Right forelimb (tissue), 1 donor: ENCODE measurements around the gene KRTAP9-4.
"Not testable (repeated sequence)": the region's sequence is repeated elsewhere in the genome, so short reads cannot be mapped to it uniquely, and the experiment has no call there.

Experiments used
- DNase-seq: peaks from one replicate; pipeline ENCODE4 v3.0.0-alpha.2; 2018

Gene KRTAP9-4, protein sequence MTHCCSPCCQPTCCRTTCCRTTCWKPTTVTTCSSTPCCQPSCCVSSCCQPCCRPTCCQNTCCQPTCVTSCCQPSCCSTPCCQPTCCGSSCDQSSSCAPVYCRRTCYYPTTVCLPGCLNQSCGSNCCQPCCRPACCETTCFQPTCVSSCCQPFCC

DNA sequence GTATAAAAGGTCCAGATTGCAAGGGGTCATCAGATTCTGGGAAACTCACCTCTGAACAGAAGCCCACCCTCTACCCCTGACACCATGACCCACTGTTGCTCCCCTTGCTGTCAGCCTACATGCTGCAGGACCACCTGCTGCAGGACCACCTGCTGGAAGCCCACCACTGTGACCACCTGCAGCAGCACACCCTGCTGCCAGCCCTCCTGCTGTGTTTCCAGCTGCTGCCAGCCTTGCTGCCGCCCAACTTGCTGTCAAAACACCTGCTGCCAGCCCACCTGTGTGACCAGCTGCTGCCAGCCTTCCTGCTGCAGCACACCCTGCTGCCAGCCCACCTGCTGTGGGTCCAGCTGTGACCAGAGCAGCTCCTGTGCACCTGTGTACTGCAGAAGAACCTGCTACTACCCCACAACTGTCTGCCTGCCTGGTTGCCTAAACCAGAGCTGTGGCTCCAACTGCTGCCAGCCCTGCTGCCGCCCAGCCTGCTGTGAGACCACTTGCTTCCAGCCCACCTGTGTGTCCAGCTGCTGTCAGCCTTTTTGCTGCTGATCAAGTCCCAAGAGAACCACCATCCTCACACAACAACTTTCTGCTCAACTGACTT is at the start of gene KRTAP9-4:
KRTAP9-4 (plus strand) TSS at position 51 of the 604 bp plus-strand sequence; CDS start at position 85, 34 bp downstream.
- DNase-seq = not testable (repeated sequence)

DNA sequence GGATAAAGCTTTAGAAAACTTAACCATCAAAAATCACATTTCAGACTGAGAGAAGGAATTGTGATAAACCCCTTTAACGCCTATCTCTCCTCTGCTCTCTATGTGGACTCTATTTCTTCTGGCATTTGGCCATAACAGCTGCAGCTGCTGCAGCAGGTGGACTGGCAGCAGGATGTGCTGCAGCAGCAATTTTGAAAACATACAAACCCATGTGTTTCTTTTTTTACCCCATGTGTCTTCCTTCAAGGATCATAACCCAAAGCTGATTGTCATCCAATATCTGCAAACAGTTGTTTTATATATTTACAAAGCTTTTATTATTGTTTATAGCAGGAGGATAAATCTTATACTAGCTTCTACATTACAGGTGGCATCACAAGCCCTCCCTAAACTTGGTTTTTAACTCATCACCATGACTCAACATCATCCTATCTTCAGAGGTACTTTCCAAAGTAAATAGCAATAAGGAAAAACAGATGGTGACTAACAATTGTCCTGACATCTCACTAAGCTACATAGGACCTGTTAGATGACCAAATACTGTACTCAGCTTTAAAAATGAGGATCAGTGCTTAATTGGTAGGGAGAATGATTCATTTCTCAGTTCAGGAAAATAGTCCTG is 37.5 kb upstream of the KRTAP9-4 start:
- DNase-seq = no peak

DNA sequence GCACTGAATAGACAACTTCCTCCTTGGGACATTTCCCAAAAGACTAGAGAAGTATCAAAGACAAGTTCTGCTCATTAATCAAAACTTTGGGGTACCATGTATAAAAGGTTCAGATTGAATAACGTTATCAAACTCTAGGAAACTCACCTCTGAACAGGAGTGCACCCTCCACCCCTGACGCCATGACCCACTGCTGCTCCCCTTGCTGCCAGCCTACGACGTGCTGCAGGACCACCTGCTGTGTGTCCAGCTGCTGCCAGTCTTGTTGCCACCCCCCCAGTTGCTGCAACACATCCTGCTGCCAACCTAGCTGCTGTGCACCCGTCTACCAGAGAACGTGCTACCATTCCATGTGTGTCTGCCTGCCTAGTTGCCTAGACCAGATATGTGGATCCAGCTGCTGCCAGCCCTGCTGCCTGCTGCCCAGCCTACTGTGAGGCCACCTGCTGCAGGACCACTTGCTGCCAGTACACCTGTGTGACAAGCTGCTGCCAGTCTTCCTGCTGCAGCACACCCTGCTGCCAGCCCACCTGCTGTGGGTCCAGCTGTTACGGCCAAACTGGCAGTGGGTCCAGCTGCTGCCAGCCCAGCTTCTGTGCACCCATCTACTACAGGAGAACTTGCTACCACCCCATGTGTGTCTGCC is 36.8 kb upstream of the KRTAP9-4 start:
- DNase-seq = no peak

DNA sequence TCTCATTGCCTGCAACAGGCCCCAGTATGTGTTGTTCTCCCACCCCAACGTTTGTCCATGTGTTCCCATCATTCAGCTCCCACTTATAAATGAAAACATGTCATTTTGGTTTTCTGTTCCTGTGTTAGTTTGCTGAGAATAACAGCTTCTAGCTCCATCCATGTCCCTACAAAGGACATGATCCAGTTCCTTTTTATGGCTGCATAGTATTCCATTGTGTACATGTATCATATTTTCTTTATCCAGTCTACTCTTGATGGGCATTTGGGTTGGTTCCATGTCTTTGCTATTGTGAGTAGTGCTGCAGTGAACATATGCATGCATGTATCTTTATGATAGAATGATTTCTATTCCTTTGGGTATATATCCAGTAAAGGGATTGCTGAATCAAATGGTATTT is 33.8 kb upstream of the KRTAP9-4 start:
- no peak for DNase-seq

DNA sequence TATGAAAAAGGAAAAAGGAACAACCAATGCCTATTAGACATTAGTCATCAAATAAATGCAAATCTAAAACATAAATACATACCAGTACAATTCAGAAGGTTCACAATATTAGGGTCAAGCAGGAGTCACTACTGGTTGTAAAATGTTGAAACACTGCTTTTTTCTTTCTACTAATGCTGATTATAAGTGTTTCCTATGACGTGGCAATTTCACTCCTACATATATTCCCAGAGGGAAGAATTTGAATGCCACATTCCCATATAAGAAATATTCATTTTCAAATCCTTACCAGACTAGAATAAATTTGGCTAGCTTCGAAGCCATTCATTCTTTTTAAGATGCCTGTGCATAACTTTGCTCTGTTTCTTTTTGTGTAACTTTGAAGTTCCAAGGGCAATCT is 25.7 kb upstream of the KRTAP9-4 start:
- DNase-seq = no peak

DNA sequence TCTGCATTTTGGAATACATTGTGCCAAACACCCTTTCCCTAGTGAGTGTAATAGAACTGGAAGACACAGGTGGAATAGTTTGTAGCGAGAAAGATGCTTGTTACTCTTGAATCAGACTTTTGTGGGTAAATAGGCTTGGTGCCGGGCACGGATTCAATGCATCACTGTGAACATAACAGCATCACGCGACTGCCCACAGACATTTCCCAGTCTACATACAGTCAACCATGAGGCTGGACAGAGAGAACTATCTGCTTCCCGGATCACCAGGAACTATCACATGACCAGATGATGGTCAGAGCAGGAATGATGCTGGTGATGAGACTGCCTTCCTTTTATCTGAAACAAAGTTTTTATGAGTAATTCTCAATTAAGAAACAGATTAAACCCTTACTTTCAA is 23.4 kb upstream of the KRTAP9-4 start:
- no peak for DNase-seq

DNA sequence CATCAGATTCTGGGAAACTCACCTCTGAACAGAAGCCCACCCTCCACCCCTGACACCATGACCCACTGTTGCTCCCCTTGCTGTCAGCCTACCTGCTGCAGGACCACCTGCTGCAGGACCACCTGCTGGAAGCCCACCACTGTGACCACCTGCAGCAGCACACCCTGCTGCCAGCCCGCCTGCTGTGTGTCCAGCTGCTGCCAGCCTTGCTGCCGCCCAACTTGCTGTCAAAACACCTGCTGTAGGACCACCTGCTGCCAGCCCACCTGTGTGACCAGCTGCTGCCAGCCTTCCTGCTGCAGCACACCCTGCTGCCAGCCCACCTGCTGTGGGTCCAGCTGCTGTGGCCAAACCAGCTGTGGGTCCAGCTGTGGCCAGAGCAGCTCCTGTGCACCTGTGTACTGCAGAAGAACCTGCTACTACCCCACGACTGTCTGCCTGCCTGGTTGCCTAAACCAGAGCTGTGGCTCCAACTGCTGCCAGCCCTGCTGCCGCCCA is 22.8 kb upstream of the KRTAP9-4 start, which contains the start of gene KRTAP9-2:
KRTAP9-2 (plus strand) TSS at position 51 of the 498 bp plus-strand sequence; CDS start at position 58, 7 bp downstream.
- DNase-seq = not testable (repeated sequence)

DNA sequence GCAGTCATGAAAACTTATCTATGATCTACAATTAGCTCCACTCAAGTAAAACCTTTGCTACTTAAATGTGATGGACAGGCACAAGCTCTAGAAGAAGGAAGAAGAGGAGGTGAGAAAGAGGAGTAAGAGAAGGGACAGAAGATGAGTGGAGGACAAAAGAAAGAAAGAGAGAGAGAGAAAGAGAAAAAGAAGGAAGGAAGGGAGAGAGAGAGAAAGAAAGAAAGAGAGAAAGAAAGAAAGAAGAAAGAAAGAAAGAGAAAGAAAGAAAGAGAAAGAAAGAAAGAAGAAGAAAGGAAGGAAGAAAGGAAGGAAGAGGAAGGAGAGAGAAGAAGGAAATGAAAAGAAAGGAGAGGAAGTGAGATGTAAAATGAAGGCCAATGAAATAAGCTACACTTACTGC is 19.4 kb upstream of the KRTAP9-4 start:
- DNase-seq = no peak

DNA sequence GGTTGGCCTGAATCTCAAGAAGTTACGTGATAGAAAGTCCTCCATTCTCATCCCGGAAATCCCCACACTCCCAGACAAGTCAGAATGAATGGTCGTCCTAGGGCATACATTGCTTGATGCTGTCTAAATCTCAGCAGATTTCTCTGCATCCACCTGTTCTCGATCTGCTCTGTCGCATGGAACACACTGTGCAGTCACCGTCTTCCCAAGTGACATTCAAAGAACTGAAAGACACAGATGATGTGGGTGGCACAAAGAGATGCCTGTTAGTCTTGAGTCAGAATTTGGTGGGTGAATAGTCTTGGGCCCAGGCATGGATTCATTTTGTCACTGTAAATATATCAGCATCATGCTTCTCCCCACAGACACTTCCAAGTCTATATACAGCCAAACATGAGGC is 17.8 kb upstream of the KRTAP9-4 start:
- DNase-seq = no peak

DNA sequence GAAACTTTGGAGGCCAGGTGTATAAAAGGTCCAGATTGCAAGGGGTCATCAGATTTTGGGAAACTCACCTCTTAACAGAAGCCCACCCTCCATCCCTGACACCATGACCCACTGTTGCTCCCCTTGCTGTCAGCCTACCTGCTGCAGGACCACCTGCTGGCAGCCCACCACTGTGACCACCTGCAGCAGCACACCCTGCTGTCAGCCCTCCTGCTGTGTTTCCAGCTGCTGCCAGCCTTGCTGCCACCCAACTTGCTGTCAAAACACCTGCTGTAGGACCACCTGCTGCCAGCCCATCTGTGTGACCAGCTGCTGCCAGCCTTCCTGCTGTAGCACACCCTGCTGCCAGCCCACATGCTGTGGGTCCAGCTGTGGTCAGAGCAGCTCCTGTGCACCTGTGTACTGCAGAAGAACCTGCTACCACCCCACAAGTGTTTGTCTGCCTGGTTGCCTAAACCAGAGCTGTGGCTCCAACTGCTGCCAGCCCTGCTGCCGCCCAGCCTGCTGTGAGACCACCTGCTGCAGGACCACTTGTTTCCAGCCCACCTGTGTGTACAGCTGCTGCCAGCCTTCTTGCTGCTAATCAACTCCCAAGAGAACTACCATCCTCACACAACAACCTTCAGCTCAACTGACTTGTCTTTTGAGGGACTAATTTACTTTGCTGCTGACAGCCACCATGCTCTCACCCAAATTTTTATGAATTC is 16.9 kb upstream of the KRTAP9-4 start, which contains the start of gene KRTAP9-3:
KRTAP9-3 (plus strand) TSS at position 51 of the 707 bp plus-strand sequence; CDS start at position 104, 53 bp downstream.
- not testable (repeated sequence) for DNase-seq

DNA sequence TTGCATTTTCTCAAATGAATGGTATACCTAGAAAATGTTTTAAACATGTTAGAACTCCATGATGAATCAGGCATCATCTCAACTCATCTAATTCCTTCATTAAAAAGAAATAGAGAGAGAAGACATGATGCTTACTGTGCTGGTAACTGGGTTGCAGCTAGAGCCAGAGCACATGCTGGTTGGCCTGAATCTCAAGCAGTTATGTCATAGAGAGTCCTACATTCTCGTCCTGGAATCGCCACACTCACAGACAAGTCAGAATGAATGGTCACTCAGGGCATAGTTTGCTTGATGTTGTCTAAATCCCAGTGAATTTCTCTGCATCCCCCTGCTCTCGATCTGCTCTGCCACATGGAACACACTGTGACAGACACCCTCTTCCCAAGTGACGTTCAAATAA is 12.4 kb upstream of the KRTAP9-4 start:
- DNase-seq = not testable (repeated sequence)

DNA sequence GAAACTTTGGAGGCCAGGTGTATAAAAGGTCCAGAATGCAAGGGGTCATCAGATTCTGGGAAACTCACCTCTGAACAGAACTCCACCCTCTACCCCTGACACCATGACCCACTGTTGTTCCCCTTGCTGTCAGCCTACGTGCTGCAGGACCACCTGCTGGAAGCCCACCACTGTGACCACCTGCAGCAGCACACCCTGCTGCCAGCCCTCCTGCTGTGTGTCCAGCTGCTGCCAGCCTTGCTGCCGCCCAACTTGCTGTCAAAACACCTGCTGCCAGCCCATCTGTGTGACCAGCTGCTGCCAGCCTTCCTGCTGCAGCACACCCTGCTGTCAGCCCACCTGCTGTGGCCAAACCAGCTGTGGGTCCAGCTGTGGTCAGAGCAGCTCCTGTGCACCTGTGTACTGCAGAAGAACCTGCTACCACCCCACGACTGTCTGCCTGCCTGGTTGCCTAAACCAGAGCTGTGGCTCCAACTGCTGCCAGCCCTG is 11.5 kb upstream of the KRTAP9-4 start, which contains the start of gene KRTAP9-8:
KRTAP9-8 (plus strand) TSS at position 51 of the 489 bp plus-strand sequence; CDS start at position 104, 53 bp downstream.
- not testable (repeated sequence) for DNase-seq

DNA sequence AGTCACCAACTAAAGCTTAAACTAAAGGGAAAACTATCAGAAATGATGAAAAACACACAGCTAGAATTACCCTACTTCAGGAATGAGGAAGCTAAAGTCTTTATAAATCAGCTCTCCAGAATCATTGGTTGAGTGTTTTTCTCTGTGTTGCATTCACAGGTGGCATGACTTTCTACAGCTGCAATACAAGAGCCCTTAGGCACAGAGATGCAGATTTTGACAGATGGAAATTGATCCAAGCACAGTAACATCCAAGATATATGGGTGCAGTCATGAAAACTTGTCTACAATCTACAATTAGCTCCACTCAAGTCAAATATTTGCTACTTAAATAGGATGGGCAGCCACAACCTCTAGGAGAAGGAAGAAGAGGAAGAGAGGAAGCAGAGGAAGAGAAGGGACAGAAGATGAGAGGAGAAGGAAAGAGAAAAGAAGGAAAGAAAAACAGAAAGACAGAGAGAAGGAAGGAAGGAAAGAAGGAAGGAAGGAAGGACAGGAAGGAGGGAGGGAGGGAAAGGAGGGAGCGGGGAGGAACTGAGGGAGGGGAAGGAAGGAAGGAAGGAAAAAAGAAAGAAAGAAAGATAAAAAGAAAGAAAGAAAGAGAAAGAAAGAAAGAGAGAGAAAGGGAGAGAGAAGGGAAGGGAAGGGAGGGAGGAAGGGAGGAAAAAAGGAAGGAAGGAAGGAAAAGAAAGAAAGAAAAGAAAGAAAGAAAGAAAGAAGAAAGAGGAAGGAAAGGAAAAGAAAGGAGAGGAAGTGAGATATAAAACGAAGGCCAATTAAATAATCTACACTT is 2.3 kb upstream of the KRTAP9-4 start:
- DNase-seq = not testable (repeated sequence)

DNA sequence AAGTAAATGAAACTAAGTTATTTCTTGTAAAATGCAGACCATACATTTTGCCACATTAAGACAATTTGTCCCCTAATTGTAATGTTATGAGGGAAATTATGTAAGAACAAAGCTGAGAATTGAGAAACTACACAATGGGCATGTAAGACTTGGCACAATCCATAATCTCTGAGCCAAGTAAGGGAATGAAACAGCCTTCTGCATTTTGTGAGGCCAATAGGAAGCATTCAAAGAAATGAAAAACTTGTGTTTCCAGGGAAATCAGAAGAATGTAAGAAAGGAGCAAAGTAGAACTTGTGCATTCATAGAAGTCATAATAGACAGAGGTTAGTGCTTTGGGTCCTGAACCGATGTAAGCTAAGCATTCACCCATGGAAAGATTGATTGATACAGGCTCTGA is 1.8 kb downstream of the KRTAP9-4 start:
- DNase-seq = no peak

DNA sequence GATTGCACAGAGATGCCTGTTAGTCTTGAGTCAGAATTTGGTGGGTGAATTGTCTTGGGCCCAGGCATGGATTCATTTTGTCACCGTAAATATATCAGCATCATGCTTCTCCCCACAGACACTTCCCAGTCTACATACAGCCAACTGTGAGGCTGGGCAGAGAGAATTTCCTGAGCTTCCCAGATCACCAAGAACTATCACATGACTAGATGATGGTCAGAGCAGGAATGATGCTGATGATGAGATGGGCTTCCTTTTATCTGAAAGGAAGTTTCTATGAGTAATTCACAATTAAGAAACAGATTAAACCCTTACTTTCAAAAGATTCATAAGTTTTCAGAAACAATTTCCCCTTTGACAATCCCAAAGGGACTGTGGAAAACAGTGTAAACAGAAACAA is 5.4 kb downstream of the KRTAP9-4 start:
- DNase-seq = no peak

DNA sequence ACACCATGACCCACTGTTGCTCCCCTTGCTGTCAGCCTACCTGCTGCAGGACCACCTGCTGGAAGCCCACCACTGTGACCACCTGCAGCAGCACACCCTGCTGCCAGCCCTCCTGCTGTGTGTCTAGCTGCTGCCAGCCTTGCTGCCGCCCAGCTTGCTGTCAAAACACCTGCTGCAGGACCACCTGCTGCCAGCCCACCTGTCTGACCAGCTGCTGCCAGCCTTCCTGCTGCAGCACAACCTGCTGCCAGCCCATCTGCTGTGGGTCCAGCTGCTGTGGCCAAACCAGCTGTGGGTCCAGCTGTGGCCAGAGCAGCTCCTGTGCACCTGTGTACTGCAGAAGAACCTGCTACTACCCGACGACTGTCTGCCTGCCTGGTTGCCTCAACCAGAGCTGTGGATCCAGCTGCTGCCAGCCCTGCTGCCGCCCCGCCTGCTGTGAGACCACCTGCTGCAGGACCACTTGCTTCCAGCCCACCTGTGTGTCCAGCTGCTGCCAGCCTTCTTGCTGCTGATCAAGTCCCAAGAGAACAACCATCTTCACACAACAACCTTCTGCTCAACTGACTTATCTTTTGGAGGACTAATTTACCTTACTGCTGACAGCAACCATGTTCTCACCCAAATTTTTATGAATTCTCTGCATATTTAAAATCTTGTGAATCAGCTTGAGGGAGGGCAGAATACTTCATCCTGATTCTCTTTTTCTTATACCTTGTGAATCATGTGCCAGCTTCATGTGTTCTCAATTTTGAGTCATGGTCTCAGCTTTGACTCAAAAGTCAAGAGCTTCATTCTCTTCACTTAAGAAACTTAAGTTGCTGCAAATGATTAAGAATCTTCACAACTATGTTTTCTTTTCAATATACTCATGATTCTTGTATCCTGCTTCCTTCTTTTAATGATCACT is 6.1 kb downstream of the KRTAP9-4 start, which contains the start of gene KRTAP9-9:
KRTAP9-9 (plus strand) TSS at position 4 of the 910 bp plus-strand sequence.
- DNase-seq = not testable (repeated sequence)

DNA sequence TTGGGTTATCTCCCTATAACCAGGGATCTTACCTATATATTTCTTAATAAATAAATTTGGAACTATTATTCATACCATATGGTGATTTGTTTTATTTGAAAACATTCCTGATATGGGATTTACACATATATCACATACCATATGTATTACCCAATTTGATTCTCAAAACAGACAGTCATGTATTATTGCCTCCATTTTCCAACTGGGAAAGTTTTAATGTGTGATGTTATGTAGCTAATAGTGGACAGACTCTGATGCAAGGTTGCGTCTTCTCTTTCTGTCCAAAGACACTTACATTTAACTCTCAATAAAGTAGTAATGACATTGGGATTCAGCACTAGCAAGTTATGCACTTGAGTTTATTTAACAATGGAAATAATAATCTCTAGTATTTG is 6.8 kb downstream of the KRTAP9-4 start:
- DNase-seq = no peak

DNA sequence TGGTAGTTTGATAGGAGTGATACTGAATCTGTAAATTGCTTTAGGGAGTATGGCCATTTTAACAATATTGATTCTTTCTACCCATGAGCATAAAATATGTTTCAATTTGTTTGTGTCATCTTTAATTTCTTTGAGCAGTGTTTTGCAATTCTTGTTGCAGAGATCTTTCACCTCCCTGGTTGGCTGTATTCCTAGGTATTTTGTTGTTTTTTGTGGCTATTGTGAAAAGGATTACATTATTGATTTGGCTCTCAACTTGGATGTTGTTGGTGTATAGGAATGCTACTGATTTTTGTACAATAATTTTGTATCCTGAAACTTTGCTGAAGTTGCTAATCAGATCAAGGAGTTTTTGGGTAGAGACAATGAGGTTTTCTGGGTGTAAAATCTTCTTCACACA is 8.9 kb downstream of the KRTAP9-4 start:
- DNase-seq = no peak

DNA sequence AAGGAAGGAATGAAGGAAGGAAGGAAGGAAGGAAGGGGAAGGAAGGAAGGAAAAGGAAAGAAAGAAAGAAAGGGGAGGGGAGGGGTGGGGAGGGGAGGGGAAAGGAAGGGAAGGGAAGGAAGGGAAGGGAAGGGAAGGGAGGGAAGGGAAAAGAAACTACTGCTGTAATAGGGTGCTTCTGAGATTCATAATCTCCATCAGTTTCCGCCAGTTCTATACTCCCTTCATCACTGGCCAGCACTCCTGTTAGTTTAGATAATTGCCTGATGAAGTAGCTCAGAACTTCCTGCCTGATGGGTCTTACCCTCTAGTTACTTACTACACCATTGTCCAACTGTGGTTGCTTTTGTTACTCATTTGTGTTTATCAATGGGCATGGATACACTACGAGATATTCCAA is 13.7 kb downstream of the KRTAP9-4 start:
- DNase-seq = no peak

DNA sequence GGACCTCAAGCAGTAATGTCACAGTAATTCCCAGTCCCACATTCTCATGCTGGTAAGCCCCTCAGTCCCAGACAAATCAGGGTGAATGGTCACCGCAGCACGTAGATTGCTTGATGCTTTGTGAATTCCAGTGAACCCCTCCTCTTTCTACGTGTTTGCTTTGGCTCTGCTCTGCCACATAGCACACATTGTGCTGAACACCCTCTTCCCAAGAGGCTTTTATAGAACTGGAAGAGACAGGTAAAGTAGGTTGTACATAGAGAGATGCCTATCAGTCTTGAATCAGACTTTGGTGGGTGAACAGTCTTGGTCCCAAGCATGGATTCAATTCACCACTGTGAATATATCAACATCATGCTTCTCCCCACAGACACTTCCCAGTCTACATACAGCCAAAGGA is 15.1 kb downstream of the KRTAP9-4 start:
- DNase-seq = no peak
